HEK293 (cell line): ENCODE data around the gene ECT2L.

Experiments used
- CTCF ChIA-PET: fragments of 350-600 bp; formaldehyde crosslinking; extraction: SDS; loops from one replicate; lab custom pipeline; 2021; ENCODE audit warnings: antibody characterized with exemption; lab: Yijun Ruan, JAX
- POLR2A ChIA-PET: fragments of 300-600 bp; formaldehyde crosslinking; extraction: SDS; loops from one replicate; lab custom pipeline; 2020; ENCODE audit warnings: antibody characterized with exemption, inconsistent platforms; lab: Yijun Ruan, JAX
- H3K27ac ChIP-seq: fragments of 200-500 bp; sonication (Bioruptor generic); 2 replicates; pipeline ENCODE4 v1.5.1; 2014; ENCODE audit warnings: low read depth, low read length, control low read depth, inconsistent platforms; ENCODE audit errors: extremely low read depth
- H3K36me3 ChIP-seq, 2 experiments: fragments of 200-500 bp in 1 of 2; sonication (Bioruptor generic) in 1 of 2; 1 replicate in 1 of 2; 2 replicates in 1 of 2; pipeline ENCODE4 v1.5.1; 2014 to 2017; ENCODE audit warnings: inconsistent platforms in 2 of 2, low read length in 2 of 2; ENCODE audit not compliant: control insufficient read depth in 2 of 2, insufficient read depth in 1 of 2
- H3K4me1 ChIP-seq: fragments of 200-500 bp; sonication (Bioruptor generic); 2 replicates; pipeline ENCODE4 v1.5.1; 2014; ENCODE audit warnings: mild to moderate bottlenecking, low read length, inconsistent platforms; ENCODE audit not compliant: control insufficient read depth, insufficient read depth
- H3K4me3 ChIP-seq: 2 replicates; pipeline ENCODE4 v1.5.1; 2011; ENCODE audit warnings: low read depth, mild to moderate bottlenecking, control low read depth, low read length, moderate library complexity
- H3K9me3 ChIP-seq: fragments of 200-500 bp; sonication (Bioruptor generic); 2 replicates; pipeline ENCODE4 v1.5.1; 2014; ENCODE audit warnings: low read depth, low read length, inconsistent platforms; ENCODE audit not compliant: control insufficient read depth, insufficient read depth
- GFI1B ChIP-seq: fragments of 450-650 bp; formaldehyde crosslinking; IDR thresholded peaks from 2 replicates; pipeline ENCODE4 v1.5.1; 2016; ENCODE audit warnings: missing biosample characterization, missing genetic modification characterization
- MEIS1 ChIP-seq: sonication (generic); formaldehyde crosslinking; IDR thresholded peaks from 2 replicates; pipeline ENCODE4 v1.8.1; 2022; ENCODE audit warnings: missing genetic modification reagents, mild to moderate bottlenecking, borderline replicate concordance
- SCRT1 ChIP-seq: fragments of 450-650 bp; formaldehyde crosslinking; IDR thresholded peaks from 2 replicates; pipeline ENCODE4 v1.5.1; 2016; ENCODE audit warnings: missing biosample characterization, missing genetic modification characterization, borderline replicate concordance
- YY1 ChIP-seq: fragments of 450-650 bp; formaldehyde crosslinking; IDR thresholded peaks from 2 replicates; pipeline ENCODE4 v1.5.1; 2018; ENCODE audit warnings: missing biosample characterization, missing genetic modification characterization
- YY2 ChIP-seq: fragments of 450-650 bp; formaldehyde crosslinking; IDR thresholded peaks from 2 replicates; pipeline ENCODE4 v1.5.1; 2016; ENCODE audit warnings: missing biosample characterization, missing genetic modification characterization
- ZNF2 ChIP-seq: fragments of 450-650 bp; formaldehyde crosslinking; IDR thresholded peaks from 2 replicates; pipeline ENCODE4 v1.5.1; 2016; ENCODE audit warnings: missing biosample characterization, missing genetic modification characterization
- ZNF214 ChIP-seq: fragments of 450-650 bp; formaldehyde crosslinking; IDR thresholded peaks from 2 replicates; pipeline ENCODE4 v1.5.1; 2017; ENCODE audit warnings: missing biosample characterization, mild to moderate bottlenecking, missing genetic modification characterization, borderline replicate concordance
- ZNF239 ChIP-seq: fragments of 450-650 bp; formaldehyde crosslinking; IDR thresholded peaks from 2 replicates; pipeline ENCODE4 v1.5.1; 2016; ENCODE audit warnings: missing biosample characterization, missing genetic modification characterization
- ZNF394 ChIP-seq: fragments of 450-650 bp; formaldehyde crosslinking; IDR thresholded peaks from 2 replicates; pipeline ENCODE4 v1.5.1; 2016; ENCODE audit warnings: missing biosample characterization, missing genetic modification characterization, mild to moderate bottlenecking, moderate library complexity, borderline replicate concordance
- ZNF510 ChIP-seq: fragments of 450-650 bp; formaldehyde crosslinking; IDR thresholded peaks from 2 replicates; pipeline ENCODE4 v1.5.1; 2018; ENCODE audit warnings: mild to moderate bottlenecking, missing genetic modification characterization, missing biosample characterization; ENCODE audit not compliant: insufficient replicate concordance
- ZNF514 ChIP-seq: fragments of 450-650 bp; formaldehyde crosslinking; IDR thresholded peaks from 2 replicates; pipeline ENCODE4 v1.5.1; 2016; ENCODE audit warnings: missing biosample characterization, missing genetic modification characterization
- ZNF521 ChIP-seq: fragments of 450-650 bp; formaldehyde crosslinking; IDR thresholded peaks from 2 replicates; pipeline ENCODE4 v1.5.1; 2017; ENCODE audit warnings: missing biosample characterization, mild to moderate bottlenecking, missing genetic modification characterization
- ZNF548 ChIP-seq: fragments of 450-650 bp; formaldehyde crosslinking; IDR thresholded peaks from 2 replicates; pipeline ENCODE4 v1.5.1; 2016; ENCODE audit warnings: missing biosample characterization, missing genetic modification characterization
- ZNF677 ChIP-seq: fragments of 450-650 bp; IDR thresholded peaks from 2 replicates; pipeline ENCODE4 v1.5.0; 2018; ENCODE audit warnings: missing biosample characterization, mild to moderate bottlenecking, missing genetic modification characterization, moderate library complexity
- ZNF701 ChIP-seq: fragments of 450-650 bp; formaldehyde crosslinking; IDR thresholded peaks from 2 replicates; pipeline ENCODE4 v1.5.1; 2016; ENCODE audit warnings: missing biosample characterization, missing genetic modification characterization
- ZSCAN30 ChIP-seq: fragments of 450-650 bp; IDR thresholded peaks from 2 replicates; pipeline ENCODE4 v1.5.1; 2018; ENCODE audit warnings: missing biosample characterization, mild to moderate bottlenecking, missing genetic modification characterization, moderate library complexity
- TF ChIP-seq, protein P1 (sequence below): fragments of 450-650 bp; formaldehyde crosslinking; IDR thresholded peaks from 2 replicates; pipeline ENCODE4 v1.5.1; 2016; ENCODE audit warnings: missing biosample characterization, missing genetic modification characterization
- TF ChIP-seq, protein P2 (sequence below): fragments of 450-650 bp; formaldehyde crosslinking; IDR thresholded peaks from 2 replicates; pipeline ENCODE4 v1.5.1; 2017; ENCODE audit warnings: missing biosample characterization, missing genetic modification characterization
- TF ChIP-seq, protein P3 (sequence below): fragments of 450-650 bp; formaldehyde crosslinking; IDR thresholded peaks from 2 replicates; pipeline ENCODE4 v1.5.1; 2016; ENCODE audit warnings: missing biosample characterization, missing genetic modification characterization
- TF ChIP-seq, protein P4 (sequence below): IDR thresholded peaks from 2 replicates; pipeline ENCODE4 v1.6.1; 2011; ENCODE audit warnings: mild to moderate bottlenecking, low read depth, low read length, borderline replicate concordance

The ECT2L gene, protein sequence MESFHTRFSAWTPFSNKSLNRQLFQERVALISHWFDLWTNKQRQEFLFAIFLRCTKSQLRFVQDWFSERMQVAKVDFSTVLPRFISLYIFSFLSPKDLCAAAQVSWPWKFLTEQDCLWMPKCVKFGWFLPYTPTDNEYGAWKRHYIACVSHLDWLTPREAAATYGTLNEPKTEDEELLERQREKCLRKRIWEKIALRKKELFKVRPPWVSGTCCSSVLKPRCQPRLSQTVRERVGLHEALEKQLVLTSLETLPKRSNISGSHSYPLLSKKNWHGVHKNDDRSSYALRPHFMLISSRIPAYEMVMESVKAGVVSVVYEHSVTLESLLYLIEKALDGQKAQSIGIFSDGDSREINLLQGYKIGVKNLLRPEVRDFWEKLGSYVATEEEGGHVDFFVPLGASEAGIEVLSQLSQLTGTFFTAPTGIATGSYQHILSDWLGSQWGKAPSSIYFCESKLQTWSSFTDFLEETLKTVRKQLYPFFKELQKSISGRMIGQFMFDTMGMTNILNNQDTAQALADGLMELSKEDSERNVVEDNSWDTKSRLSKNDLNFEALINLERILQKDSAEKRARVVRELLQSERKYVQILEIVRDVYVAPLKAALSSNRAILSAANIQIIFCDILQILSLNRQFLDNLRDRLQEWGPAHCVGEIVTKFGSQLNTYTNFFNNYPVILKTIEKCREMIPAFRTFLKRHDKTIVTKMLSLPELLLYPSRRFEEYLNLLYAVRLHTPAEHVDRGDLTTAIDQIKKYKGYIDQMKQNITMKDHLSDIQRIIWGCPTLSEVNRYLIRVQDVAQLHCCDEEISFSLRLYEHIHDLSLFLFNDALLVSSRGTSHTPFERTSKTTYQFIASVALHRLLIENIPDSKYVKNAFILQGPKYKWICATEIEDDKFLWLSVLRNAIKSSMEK

GRCh38 chr6:138795809-138796603, at the start of gene ECT2L:
TSS of gene ECT2L (plus strand) at chr6:138796087. CDS start at chr6:138813275, 17,188 bp downstream.
- Histone ChIP-seq H3K9me3 (no peaks in the 10 kb centered on the region), H3K4me1 (no peaks in the 10 kb centered on the region), H3K36me3 (peaks cover 3 to 13% of the 10 kb centered on the region in 2 experiments; a peak in 2 of 3 replicates), H3K27ac (no peak within 1 kb of the TSS), H3K4me3 (no peak within 1 kb of the TSS)
- TF ChIP-seq, protein P1, sequence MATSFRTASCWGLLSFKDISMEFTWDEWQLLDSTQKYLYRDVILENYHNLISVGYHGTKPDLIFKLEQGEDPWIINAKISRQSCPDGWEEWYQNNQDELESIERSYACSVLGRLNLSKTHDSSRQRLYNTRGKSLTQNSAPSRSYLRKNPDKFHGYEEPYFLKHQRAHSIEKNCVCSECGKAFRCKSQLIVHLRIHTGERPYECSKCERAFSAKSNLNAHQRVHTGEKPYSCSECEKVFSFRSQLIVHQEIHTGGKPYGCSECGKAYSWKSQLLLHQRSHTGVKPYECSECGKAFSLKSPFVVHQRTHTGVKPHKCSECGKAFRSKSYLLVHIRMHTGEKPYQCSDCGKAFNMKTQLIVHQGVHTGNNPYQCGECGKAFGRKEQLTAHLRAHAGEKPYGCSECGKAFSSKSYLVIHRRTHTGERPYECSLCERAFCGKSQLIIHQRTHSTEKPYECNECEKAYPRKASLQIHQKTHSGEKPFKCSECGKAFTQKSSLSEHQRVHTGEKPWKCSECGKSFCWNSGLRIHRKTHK (tag by site-specific recombination) = no peak
- TF ChIP-seq ZNF677 (tag by site-specific recombination) = no peak
- no peak for TF ChIP-seq MEIS1 (CRISPR knock-in tag)
- no peak for TF ChIP-seq ZNF521 (tag by site-specific recombination)
- no peak for TF ChIP-seq ZNF394 (tag by site-specific recombination)
- no peak for TF ChIP-seq ZNF548 (tag by site-specific recombination)
- TF ChIP-seq YY2 (tag by site-specific recombination) = no peak
- no peak for TF ChIP-seq ZNF239 (tag by site-specific recombination)
- TF ChIP-seq, protein P2, sequence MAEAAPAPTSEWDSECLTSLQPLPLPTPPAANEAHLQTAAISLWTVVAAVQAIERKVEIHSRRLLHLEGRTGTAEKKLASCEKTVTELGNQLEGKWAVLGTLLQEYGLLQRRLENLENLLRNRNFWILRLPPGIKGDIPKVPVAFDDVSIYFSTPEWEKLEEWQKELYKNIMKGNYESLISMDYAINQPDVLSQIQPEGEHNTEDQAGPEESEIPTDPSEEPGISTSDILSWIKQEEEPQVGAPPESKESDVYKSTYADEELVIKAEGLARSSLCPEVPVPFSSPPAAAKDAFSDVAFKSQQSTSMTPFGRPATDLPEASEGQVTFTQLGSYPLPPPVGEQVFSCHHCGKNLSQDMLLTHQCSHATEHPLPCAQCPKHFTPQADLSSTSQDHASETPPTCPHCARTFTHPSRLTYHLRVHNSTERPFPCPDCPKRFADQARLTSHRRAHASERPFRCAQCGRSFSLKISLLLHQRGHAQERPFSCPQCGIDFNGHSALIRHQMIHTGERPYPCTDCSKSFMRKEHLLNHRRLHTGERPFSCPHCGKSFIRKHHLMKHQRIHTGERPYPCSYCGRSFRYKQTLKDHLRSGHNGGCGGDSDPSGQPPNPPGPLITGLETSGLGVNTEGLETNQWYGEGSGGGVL = no peak
- no peak for TF ChIP-seq ZNF510 (tag by site-specific recombination)
- no peak for TF ChIP-seq ZNF214 (tag by site-specific recombination)
- ChIA-PET CTCF (interaction anchor here (0.6 kb wide), 1 partner anchor 12 kb away, joined by 3 read pairs; no protein-coding TSS in a partner anchor), POLR2A (no interaction called here)

- Histone ChIP-seq H3K4me1 (no peaks in the 10 kb centered on the region), H3K9me3 (no peaks in the 10 kb centered on the region), H3K36me3 (peaks cover 0 to 9% of the 10 kb centered on the region in 2 experiments; a peak in 1 of 3 replicates), H3K4me3 (no peak overlapping the region), H3K27ac (no peak overlapping the region)
- TF ChIP-seq YY2 (tag by site-specific recombination) (no peak), YY1 (no peak), SCRT1 (tag by site-specific recombination) (no peak), GFI1B (tag by site-specific recombination) (no peak), ZNF701 (tag by site-specific recombination) (no peak), ZNF514 (tag by site-specific recombination) (no peak), ZSCAN30 (tag by site-specific recombination) (no peak), ZNF2 (tag by site-specific recombination) (no peak), ZNF548 (tag by site-specific recombination) (no peak)
- TF ChIP-seq, protein P3, sequence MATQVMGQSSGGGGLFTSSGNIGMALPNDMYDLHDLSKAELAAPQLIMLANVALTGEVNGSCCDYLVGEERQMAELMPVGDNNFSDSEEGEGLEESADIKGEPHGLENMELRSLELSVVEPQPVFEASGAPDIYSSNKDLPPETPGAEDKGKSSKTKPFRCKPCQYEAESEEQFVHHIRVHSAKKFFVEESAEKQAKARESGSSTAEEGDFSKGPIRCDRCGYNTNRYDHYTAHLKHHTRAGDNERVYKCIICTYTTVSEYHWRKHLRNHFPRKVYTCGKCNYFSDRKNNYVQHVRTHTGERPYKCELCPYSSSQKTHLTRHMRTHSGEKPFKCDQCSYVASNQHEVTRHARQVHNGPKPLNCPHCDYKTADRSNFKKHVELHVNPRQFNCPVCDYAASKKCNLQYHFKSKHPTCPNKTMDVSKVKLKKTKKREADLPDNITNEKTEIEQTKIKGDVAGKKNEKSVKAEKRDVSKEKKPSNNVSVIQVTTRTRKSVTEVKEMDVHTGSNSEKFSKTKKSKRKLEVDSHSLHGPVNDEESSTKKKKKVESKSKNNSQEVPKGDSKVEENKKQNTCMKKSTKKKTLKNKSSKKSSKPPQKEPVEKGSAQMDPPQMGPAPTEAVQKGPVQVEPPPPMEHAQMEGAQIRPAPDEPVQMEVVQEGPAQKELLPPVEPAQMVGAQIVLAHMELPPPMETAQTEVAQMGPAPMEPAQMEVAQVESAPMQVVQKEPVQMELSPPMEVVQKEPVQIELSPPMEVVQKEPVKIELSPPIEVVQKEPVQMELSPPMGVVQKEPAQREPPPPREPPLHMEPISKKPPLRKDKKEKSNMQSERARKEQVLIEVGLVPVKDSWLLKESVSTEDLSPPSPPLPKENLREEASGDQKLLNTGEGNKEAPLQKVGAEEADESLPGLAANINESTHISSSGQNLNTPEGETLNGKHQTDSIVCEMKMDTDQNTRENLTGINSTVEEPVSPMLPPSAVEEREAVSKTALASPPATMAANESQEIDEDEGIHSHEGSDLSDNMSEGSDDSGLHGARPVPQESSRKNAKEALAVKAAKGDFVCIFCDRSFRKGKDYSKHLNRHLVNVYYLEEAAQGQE (tag by site-specific recombination) = no peak
- TF ChIP-seq, protein P4, sequence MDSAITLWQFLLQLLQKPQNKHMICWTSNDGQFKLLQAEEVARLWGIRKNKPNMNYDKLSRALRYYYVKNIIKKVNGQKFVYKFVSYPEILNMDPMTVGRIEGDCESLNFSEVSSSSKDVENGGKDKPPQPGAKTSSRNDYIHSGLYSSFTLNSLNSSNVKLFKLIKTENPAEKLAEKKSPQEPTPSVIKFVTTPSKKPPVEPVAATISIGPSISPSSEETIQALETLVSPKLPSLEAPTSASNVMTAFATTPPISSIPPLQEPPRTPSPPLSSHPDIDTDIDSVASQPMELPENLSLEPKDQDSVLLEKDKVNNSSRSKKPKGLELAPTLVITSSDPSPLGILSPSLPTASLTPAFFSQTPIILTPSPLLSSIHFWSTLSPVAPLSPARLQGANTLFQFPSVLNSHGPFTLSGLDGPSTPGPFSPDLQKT = no peak
- CTCF ChIA-PET = interaction anchor here (1.0 kb wide), 1 partner anchor 14 kb away, joined by 3 read pairs; no protein-coding TSS in a partner anchor
- POLR2A ChIA-PET = no interaction called here
Observed at GRCh38 chr6:138752017-138752416, 43.9 kb upstream of the ECT2L start.
